Activated CD8-positive, alpha-beta T cell treated with anti-CD3 and anti-CD28 coated beads for 36 hours (primary cell): Measurements from ENCODE around the gene CCDC102A. TPM values are rescaled to one million over a fixed set of nuclear protein-coding genes. Genes with fewer than 3 reads are reported as not detected.

ENCODE experiments used
- ATAC-seq: fragments of 200-7000 bp; cut with Tn5 transposase; one replicate; pipeline ENCODE4 v1.10.0; 2021; ENCODE audit warnings: mild to moderate bottlenecking, moderate library complexity
- CTCF ChIA-PET: fragments of 350-600 bp; sonication (Branson Sonifier 250); formaldehyde crosslinking; loops from one replicate; lab custom pipeline; 2021; ENCODE audit warnings: antibody characterized with exemption; lab: Charles Lee
- POLR2A ChIA-PET: fragments of 350-600 bp; sonication (Branson Sonifier 250); formaldehyde crosslinking; loops from one replicate; lab custom pipeline; 2021; ENCODE audit warnings: antibody characterized with exemption; lab: Charles Lee
- DNase-seq: peaks from one replicate; pipeline ENCODE4 v3.0.0-alpha.2; 2020
- H3K27ac Mint-ChIP-seq: one replicate; pipeline ENCODE4 v1.8.0; 2021; ENCODE audit warnings: mild to moderate bottlenecking, mixed read lengths
- H3K27me3 Mint-ChIP-seq: one replicate; pipeline ENCODE4 v1.8.0; 2021; ENCODE audit warnings: mixed read lengths
- H3K36me3 Mint-ChIP-seq: one replicate; pipeline ENCODE4 v1.8.0; 2021; ENCODE audit warnings: low read depth, mixed read lengths
- H3K4me1 Mint-ChIP-seq: one replicate; pipeline ENCODE4 v1.8.0; 2021; ENCODE audit warnings: low read depth, mixed read lengths
- H3K4me3 Mint-ChIP-seq: one replicate; pipeline ENCODE4 v1.8.0; 2021; ENCODE audit warnings: mild to moderate bottlenecking, moderate library complexity, mixed read lengths
- H3K9me3 Mint-ChIP-seq: one replicate; pipeline ENCODE4 v1.8.0; 2021; ENCODE audit warnings: mixed read lengths
- intact Hi-C: fragments of 100-400 bp; cut with micrococcal nuclease; formaldehyde crosslinking; loops from one replicate; pipeline ENCODE4 v1.10.0; 2022
- total RNA-seq, 2 experiments: library from RNA; stranded (reverse); gene quantifications; one replicate each; pipeline ENCODE4 v1.2.3, GENCODE V29; 2021
- TF ChIP-seq, protein P1 (sequence below): fragments of 200-600 bp; IDR thresholded peaks from one replicate; pipeline ENCODE4 v1.8.0; 2022; ENCODE audit warnings: antibody characterized with exemption, mild to moderate bottlenecking

The CCDC102A gene
- total RNA-seq, 2 experiments from 2014 or later: 7.1 to 7.9 TPM

DNA sequence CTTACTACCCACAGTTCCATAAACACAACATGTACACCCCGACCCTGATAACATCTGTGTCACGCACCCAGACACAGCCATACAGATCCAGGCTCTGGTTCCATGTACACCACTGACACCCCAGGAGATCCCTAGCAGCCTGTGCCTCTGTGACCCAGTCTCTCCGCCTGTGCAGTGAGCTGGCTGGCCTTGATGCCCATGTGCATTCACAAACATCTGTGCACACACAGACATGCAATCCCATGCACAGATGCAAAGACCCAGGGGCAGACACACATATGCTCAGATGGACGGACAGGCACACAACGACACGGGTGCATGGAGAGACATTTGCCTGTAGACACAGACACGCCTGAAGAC is 4.1 kb downstream of the CCDC102A start:
- TF ChIP-seq, protein P1, sequence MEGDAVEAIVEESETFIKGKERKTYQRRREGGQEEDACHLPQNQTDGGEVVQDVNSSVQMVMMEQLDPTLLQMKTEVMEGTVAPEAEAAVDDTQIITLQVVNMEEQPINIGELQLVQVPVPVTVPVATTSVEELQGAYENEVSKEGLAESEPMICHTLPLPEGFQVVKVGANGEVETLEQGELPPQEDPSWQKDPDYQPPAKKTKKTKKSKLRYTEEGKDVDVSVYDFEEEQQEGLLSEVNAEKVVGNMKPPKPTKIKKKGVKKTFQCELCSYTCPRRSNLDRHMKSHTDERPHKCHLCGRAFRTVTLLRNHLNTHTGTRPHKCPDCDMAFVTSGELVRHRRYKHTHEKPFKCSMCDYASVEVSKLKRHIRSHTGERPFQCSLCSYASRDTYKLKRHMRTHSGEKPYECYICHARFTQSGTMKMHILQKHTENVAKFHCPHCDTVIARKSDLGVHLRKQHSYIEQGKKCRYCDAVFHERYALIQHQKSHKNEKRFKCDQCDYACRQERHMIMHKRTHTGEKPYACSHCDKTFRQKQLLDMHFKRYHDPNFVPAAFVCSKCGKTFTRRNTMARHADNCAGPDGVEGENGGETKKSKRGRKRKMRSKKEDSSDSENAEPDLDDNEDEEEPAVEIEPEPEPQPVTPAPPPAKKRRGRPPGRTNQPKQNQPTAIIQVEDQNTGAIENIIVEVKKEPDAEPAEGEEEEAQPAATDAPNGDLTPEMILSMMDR: no peak
- Mint-ChIP-seq H3K4me3 (peak overlapping the region; percentile 18), H3K27ac (peak overlapping the region; percentile 96), H3K4me1 (peaks cover 61% of the 10 kb centered on the region), H3K9me3 (no peaks in the 10 kb centered on the region), H3K27me3 (no peaks in the 10 kb centered on the region), H3K36me3 (peaks cover 4% of the 10 kb centered on the region)
- ChIA-PET CTCF (interaction anchor here (1.2 to 2.8 kb wide), 2 partner anchors 12 to 232 kb away, joined by 4 to 14 read pairs; no protein-coding TSS in a partner anchor), POLR2A (interaction anchor here (0.6 to 3.0 kb wide), 6 partner anchors 10 to 599 kb away, joined by 3 to 10 read pairs (median 4); partner anchors contain the start of genes CIAPIN1, COQ9 and POLR2C)
- intact Hi-C loops: no loop called here
- DNase-seq (no peak), ATAC-seq (no peak)

DNA sequence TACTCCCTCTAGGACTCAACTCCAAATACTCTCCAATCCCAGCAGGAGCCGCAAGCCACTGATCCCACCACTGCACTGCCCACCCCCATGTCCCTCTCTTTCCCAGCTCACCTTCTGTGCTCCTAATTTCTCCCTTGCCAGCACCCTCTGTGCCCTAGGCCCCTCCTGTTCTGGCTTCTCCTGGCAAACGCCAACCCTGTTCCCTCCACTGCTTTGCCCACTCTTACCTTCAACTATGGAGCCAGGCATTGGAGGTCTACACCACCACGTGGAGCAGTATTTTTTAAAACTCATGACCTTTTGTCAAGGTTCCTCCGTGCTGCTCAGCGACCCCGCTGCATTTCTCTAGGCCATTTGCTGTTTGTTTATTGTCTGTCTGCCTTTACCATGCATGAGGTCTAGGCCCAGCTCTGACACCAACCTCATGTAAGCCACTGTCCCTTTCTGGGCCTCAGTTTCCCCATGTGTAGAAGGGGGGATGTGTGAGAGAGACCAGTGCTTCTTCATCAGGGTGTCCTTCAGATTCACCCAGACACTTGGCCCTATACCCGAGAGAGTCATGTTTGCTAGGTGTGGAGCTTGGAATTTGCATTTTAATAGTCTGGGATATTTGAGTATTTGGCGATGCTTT is 4.6 kb downstream of the CCDC102A start:
- Mint-ChIP-seq H3K9me3 (no peaks in the 10 kb centered on the region), H3K36me3 (peaks cover 4% of the 10 kb centered on the region), H3K27ac (peak overlapping the region; percentile 96), H3K4me3 (no peak overlapping the region), H3K4me1 (peaks cover 59% of the 10 kb centered on the region), H3K27me3 (no peaks in the 10 kb centered on the region)
- ChIA-PET POLR2A (interaction anchor here (0.7 to 3.0 kb wide), 7 partner anchors 9 to 116 kb away, joined by 3 to 10 read pairs (median 4); partner anchors contain the start of genes CIAPIN1, COQ9 and POLR2C), CTCF (interaction anchor here (1.6 to 2.8 kb wide), 2 partner anchors 11 to 44 kb away, joined by 4 to 14 read pairs; no protein-coding TSS in a partner anchor)
- intact Hi-C loops: no loop called here
- TF ChIP-seq, protein P1: no peak
- DNase-seq (no peak), ATAC-seq (no peak)

DNA sequence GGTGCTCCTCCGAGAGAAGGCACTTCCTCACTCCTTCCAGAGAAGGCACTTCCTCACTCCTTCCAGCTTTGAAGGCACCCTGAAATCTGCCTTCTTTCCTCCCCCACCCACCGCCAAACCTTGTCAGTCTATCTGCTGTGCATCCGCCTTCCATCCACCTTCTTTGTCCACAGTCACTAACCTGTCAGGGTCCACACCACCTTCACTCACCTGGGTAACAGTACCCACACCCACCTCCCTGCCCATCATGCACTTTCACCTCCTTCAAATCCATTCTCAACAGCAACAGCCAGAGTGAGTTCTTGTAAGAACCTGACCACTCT is 5.2 kb downstream of the CCDC102A start:
- POLR2A ChIA-PET: interaction anchor here (0.7 to 3.0 kb wide), 9 partner anchors 9 to 116 kb away, joined by 3 to 10 read pairs (median 3); partner anchors contain the start of genes CIAPIN1 and COQ9
- no peak for ATAC-seq

DNA sequence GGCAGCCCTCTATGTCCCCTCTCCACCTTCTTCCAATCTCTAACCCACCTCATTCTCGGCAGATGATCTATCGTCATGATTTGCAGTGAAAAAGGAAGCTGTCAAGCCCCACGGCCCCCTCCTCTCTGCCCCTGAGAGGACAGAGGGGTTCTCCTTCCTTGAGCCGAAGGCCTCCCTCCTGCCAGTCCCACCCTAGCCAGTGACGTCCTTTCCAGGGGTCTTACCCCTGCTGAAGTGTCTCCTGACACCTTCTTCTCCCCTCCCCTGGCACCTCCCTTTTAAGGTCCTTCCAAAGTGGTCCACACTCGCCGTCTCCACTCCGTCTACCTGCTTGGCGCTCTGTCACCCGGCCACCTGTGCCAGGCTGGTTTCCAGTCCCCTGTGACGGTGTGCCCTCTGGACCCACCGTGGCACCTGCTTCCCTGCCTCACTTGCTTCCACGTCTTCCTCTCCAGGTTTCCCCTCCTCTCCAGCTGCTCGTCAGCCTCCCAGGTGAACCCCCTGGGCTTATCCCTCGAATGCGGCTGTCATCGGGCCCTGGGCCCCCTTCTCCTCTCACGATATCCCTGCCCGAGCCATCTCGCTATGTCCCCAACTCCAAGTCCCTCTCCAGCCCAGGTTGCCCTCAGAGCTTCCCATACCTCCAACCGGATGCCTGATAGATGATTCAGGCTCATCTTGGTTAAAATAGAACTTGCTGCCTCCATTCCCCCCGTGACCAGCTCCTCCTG is 5.7 kb downstream of the CCDC102A start:
- ATAC-seq (no peak), DNase-seq (no peak)
- intact Hi-C loops: no loop called here
- no peaks in the 10 kb centered on the region for H3K9me3 Mint-ChIP-seq
- POLR2A ChIA-PET: interaction anchor here (0.7 to 3.0 kb wide), 9 partner anchors 8 to 84 kb away, joined by 3 to 10 read pairs (median 3); partner anchors contain the start of genes CIAPIN1, COQ9 and POLR2C
- TF ChIP-seq, protein P1: no peak
- H3K36me3 Mint-ChIP-seq: peaks cover 4% of the 10 kb centered on the region
- H3K27ac Mint-ChIP-seq: peak overlapping the region; percentile 96
- H3K4me1 Mint-ChIP-seq: peaks cover 58% of the 10 kb centered on the region
- CTCF ChIA-PET: interaction anchor here (1.0 to 2.8 kb wide), 5 partner anchors 10 to 112 kb away, joined by 3 to 14 read pairs (median 4); partner anchors contain the start of gene DOK4
- no peaks in the 10 kb centered on the region for H3K27me3 Mint-ChIP-seq
- H3K4me3 Mint-ChIP-seq: peak overlapping the region; percentile 54

More for the DNA sequence above, 5.2 kb downstream of the CCDC102A start:
- CTCF ChIA-PET: interaction anchor here (1.6 to 2.8 kb wide), 3 partner anchors 11 to 113 kb away, joined by 4 to 14 read pairs (median 5); no protein-coding TSS in a partner anchor
- intact Hi-C loops: no loop called here
- no peaks in the 10 kb centered on the region for H3K9me3 Mint-ChIP-seq
- H3K36me3 Mint-ChIP-seq: peaks cover 4% of the 10 kb centered on the region
- no peaks in the 10 kb centered on the region for H3K27me3 Mint-ChIP-seq
- peak overlapping the region; percentile 96 for H3K27ac Mint-ChIP-seq
- H3K4me3 Mint-ChIP-seq: peak overlapping the region; percentile 54
- TF ChIP-seq, protein P1: no peak
- DNase-seq: no peak
- H3K4me1 Mint-ChIP-seq: peaks cover 59% of the 10 kb centered on the region
